ENCODE data around the gene SMIM32. TPM values are rescaled to one million over a fixed set of nuclear protein-coding genes. Genes with fewer than 3 reads are reported as not detected.

Gene SMIM32
- total RNA-seq, 4 donors from 2014 or later: 6.4 to 21.6 (median 13.5) TPM

DNA sequence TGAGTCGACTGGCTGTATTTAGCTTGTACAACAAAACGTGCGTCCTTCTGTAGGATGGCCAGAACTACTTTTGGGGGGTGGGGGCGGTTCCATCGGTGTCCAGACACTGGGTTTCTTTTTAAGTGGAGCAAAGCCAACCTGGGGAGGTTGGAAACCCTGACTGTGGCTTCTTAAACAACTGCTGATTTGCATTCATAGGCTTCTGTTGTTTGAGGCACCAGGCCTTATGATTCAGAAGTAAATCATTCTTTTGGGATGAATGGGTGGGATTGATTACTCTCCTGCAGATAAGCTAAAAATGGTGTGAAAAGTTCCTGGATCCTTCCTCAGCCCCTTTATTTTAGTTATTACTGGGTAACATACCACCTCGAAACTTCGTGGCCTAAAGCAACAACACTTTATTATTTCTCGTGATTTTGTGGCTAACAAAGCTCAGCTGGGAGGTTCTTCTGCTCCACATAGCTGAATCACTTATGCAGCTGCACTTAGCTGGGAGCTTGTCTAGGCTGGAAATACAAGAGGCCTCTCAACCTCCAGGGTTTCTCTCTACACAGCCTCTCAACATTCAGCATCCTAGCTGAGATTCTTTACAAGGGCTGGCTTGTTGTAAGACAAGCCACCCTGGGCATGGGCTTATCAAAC, 12.2 kb upstream of the SMIM32 start:
- TF ChIP-seq POLR2A (IDR thresholded peaks at IDR 0.05): no peak
- TF ChIP-seq, protein P1, sequence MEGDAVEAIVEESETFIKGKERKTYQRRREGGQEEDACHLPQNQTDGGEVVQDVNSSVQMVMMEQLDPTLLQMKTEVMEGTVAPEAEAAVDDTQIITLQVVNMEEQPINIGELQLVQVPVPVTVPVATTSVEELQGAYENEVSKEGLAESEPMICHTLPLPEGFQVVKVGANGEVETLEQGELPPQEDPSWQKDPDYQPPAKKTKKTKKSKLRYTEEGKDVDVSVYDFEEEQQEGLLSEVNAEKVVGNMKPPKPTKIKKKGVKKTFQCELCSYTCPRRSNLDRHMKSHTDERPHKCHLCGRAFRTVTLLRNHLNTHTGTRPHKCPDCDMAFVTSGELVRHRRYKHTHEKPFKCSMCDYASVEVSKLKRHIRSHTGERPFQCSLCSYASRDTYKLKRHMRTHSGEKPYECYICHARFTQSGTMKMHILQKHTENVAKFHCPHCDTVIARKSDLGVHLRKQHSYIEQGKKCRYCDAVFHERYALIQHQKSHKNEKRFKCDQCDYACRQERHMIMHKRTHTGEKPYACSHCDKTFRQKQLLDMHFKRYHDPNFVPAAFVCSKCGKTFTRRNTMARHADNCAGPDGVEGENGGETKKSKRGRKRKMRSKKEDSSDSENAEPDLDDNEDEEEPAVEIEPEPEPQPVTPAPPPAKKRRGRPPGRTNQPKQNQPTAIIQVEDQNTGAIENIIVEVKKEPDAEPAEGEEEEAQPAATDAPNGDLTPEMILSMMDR (IDR thresholded peaks at IDR 0.05): no peak
- TF ChIP-seq POLR2AphosphoS5 (IDR thresholded peaks at IDR 0.05): no peak
- no peak for TF ChIP-seq EP300 (IDR thresholded peaks at IDR 0.05; ENCODE audit: low read depth)
- no peak for DNase-seq
- H3K4me3 ChIP-seq: no peak overlapping the region
- intact Hi-C loops (cut with DNase I; ENCODE audit: low total_unique reads) (no loop called here), in situ Hi-C loops (cut with MboI; ENCODE audit: low pct_ligation_motif_present in 1 of 4, low pct_unique_long_range_greater_than_20kb in 1 of 4, low sequenced_read_pairs in 3 of 4) (loop anchor here in 2 of 4 donors (10.0 to 25.0 kb wide), 2 partner anchors 260 to 643 kb away; no protein-coding TSS in a partner anchor)
- WGBS, 2 donors (ENCODE audit: low coverage in 1 of 2): 80 to 91% methylated on average over 2 to 8 of the region's 8 CpGs
- no peak overlapping the region for H3K27ac ChIP-seq
- H3K4me1 ChIP-seq: no peaks in the 10 kb centered on the region
- H3K9me3 ChIP-seq: no peaks in the 10 kb centered on the region
- no peaks in the 10 kb centered on the region for H3K27me3 ChIP-seq
- H3K36me3 ChIP-seq: no peaks in the 10 kb centered on the region

DNA sequence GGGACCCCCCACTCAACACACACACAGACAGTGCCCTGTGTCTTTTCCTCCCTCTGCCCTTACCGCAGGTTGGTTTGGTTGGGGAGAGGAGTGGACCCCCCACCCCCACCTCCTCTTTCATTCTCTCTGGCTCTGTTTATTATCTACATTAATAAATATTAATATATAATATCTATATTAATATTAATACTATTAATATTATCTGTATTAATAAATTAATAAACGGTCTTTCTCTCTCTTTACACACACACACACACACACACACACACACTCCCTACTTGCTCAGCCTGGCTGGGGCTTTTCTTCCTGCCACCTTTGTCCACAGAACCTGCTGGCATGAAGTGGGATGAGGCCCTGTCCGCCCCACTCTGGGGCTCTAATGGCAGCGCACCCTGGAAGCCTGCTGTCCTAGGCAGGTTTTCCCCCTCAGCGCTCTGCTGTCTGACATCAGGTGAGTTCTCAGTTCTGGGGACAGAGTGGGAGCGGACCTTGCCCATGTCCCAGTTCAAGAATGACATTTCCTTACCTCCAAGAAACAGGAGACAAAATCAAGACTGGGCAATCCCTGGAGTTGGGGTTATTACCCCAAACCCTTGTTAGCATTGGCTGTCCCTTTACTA, 10.5 kb upstream of the SMIM32 start:
- intact Hi-C loops (cut with DNase I; ENCODE audit: low total_unique reads): no loop called here
- in situ Hi-C loops (cut with MboI; ENCODE audit: low pct_ligation_motif_present in 1 of 4, low pct_unique_long_range_greater_than_20kb in 1 of 4, low sequenced_read_pairs in 3 of 4): loop anchor here in 2 of 4 donors (10.0 to 25.0 kb wide), 2 partner anchors 259 to 641 kb away; no protein-coding TSS in a partner anchor
- Histone ChIP-seq H3K36me3 (no peaks in the 10 kb centered on the region), H3K27ac (no peak overlapping the region), H3K9me3 (no peaks in the 10 kb centered on the region), H3K27me3 (no peaks in the 10 kb centered on the region), H3K4me1 (no peaks in the 10 kb centered on the region), H3K4me3 (no peak overlapping the region)
- DNase-seq: no peak
- TF ChIP-seq EP300 (IDR thresholded peaks at IDR 0.05; ENCODE audit: low read depth) (no peak), POLR2AphosphoS5 (IDR thresholded peaks at IDR 0.05) (no peak), POLR2A (IDR thresholded peaks at IDR 0.05) (no peak)
- TF ChIP-seq, protein P1 (IDR thresholded peaks at IDR 0.05): no peak
- 64 to 88% methylated on average over 2 to 6 of the region's 6 CpGs for WGBS, 2 donors (ENCODE audit: low coverage in 1 of 2)

DNA sequence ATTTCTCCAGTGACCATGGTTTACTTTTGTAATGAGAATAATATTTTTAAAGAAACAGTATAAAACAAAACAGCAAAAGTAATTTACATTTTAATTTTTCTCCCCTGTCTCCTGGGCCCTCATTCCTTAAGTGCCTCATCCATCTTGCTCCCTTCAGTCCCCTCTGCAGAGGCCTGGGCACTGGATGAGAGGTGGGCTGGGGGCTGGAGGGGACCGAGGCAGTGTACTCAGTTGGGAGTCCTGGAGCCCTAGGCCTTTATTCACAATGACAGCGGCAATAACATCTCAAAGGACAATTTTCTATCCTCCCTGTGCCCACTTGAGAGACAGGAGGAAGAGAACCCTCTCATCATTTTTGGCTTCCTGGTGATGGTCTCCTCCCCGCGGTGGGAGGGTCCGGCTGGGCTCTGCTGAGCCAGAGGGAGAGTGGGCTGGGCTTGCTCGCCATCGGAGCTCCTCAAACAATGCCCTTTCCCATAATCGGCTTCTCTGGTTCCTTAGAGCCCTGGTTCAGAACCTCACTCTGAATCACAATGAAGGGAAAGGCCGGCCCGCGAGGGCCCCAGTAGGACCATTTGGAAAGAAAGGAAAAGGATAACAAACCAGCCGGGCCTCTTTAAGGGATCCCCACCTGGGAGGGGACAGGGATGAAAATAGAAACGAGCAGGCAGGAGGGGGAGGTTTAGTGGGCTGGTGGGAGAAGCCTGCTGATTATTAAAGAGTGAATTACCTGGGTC, 9.7 kb upstream of the SMIM32 start:
- in situ Hi-C loops (cut with MboI; ENCODE audit: low pct_ligation_motif_present in 1 of 4, low pct_unique_long_range_greater_than_20kb in 1 of 4, low sequenced_read_pairs in 3 of 4): loop anchor here in 2 of 4 donors (10.0 to 25.0 kb wide), 2 partner anchors 258 to 640 kb away; no protein-coding TSS in a partner anchor
- Histone ChIP-seq H3K27ac (no peak overlapping the region), H3K27me3 (no peaks in the 10 kb centered on the region), H3K36me3 (no peaks in the 10 kb centered on the region), H3K4me1 (no peaks in the 10 kb centered on the region), H3K4me3 (no peak overlapping the region), H3K9me3 (no peaks in the 10 kb centered on the region)
- WGBS, 2 donors (ENCODE audit: low coverage in 1 of 2): 40 to 50% methylated on average over 2 to 13 of the region's 13 CpGs
- TF ChIP-seq POLR2A (IDR thresholded peaks at IDR 0.05): no peak
- DNase-seq: no peak
- intact Hi-C loops (cut with DNase I; ENCODE audit: low total_unique reads): no loop called here

DNA sequence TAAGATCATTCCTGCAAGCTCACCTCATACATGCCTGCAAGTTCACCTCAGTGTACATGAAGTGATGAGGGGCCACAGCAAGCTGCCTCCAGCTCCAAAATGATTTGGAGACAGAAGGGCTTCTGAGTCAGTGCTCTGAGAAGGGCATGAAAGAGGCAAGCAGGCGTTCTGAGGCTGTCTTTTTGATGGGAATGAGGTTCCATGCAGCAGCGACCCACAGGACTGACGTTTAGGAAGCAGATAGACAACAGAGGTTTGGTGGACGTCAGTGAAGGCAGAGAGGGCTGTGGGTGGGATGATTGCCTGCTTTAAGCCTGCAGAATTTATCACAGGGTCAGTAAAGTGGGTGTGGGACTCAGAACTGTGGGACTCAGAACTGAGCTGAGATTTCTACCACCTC, 8.9 kb upstream of the SMIM32 start:
- Histone ChIP-seq H3K9me3 (no peaks in the 10 kb centered on the region), H3K36me3 (no peaks in the 10 kb centered on the region), H3K27ac (no peak overlapping the region), H3K4me1 (no peaks in the 10 kb centered on the region), H3K27me3 (no peaks in the 10 kb centered on the region), H3K4me3 (no peak overlapping the region)
- WGBS, 2 donors (ENCODE audit: low coverage in 1 of 2): 79% methylated on average over 4 of the region's 4 CpGs; no CpG with 5 or more reads in 1 of the 2 donors
- TF ChIP-seq EP300 (IDR thresholded peaks at IDR 0.05; ENCODE audit: low read depth) (no peak), POLR2AphosphoS5 (IDR thresholded peaks at IDR 0.05) (no peak)
- TF ChIP-seq, protein P1 (IDR thresholded peaks at IDR 0.05): no peak
- intact Hi-C loops (cut with DNase I; ENCODE audit: low total_unique reads) (no loop called here), in situ Hi-C loops (cut with MboI; ENCODE audit: low pct_ligation_motif_present in 1 of 4, low pct_unique_long_range_greater_than_20kb in 1 of 4, low sequenced_read_pairs in 3 of 4) (loop anchor here in 2 of 4 donors (10.0 to 25.0 kb wide), 2 partner anchors 257 to 640 kb away; no protein-coding TSS in a partner anchor)
- no peak for DNase-seq
